SK-N-SH treated with all-trans-retinoic acid at 6 μM for 48 hours (cell line): ENCODE results near the gene NRXN3.

Experiments
- OSR1 ChIP-seq: fragments of 250-450 bp; sonication (Bioruptor Pico); IDR thresholded peaks from 2 replicates; pipeline ENCODE4 v1.8.0; 2022; ENCODE audit warnings: moderate library complexity, mild to moderate bottlenecking, inconsistent platforms
- SNAI2 ChIP-seq: fragments of 250-450 bp; sonication (Bioruptor Pico); IDR thresholded peaks from 2 replicates; pipeline ENCODE4 v1.5.0; 2020; ENCODE audit warnings: mild to moderate bottlenecking, moderate library complexity

GRCh38 chr14:79144896-79145295, 974.7 kb downstream of the NRXN3 start:
- TF ChIP-seq OSR1 (CRISPR knock-in tag) (no peak), SNAI2 (no peak)
